M059J (cell line): Measurements from ENCODE around the gene NFKBIB. TPM values are rescaled to one million over a fixed set of nuclear protein-coding genes. Genes with fewer than 3 reads are reported as not detected.
A peak's percentile ranks its signal among the peaks of the same experiment; 100 is the strongest.
"Not testable (repeated sequence)": the region's sequence is repeated elsewhere in the genome, so short reads cannot be mapped to it uniquely, and the experiment has no call there.

Experiments
- DNase-seq: peaks from one replicate; pipeline ENCODE4 v3.0.0-alpha.2; 2012; ENCODE audit warnings: low read depth
- total RNA-seq: library from RNA; depleted of rRNA; stranded (reverse); fragments of >200 nt; shearing (Covaris generic); gene quantifications from 2 replicates; pipeline ENCODE4 v1.2.3, GENCODE V29; 2014

Gene NFKBIB
- total RNA-seq, 1 experiment from 2014 or later = 27.5 TPM

DNA sequence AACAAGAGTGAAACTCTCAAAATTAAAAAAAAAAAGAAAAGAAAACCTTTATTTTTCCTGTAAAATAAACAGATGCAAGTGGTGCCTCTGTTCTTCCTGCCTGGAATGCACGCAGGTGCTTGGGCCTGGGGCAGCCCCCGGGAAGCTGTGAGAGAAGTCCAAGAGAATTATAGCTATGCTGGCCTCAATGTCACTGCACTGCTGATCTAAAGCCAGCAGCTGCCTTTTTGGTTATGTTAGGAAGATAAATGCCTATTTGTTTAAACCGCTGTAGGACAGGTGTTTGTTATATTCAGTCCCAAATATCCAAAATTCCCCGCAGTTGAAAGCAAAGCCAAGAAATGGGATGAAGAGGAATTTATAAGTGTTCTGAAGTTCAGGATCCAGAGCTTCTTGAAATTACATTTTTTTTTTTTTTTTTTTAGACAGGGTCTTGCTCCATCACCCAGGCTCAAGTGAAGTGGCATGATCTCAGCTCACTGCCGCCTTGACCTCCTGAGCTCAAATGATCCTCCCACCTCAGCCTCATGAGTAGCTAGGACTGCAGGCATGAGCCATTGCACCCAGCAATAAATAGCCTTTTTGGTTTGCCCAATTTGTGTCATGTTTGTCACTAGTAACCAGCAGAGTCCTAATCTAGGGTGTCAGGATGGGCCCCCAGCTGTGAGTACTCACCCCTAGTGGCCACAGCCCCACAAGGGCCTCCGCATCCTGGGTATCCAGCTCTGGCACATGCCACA lies 23.9 kb upstream of the NFKBIB start:
- DNase-seq = no peak

DNA sequence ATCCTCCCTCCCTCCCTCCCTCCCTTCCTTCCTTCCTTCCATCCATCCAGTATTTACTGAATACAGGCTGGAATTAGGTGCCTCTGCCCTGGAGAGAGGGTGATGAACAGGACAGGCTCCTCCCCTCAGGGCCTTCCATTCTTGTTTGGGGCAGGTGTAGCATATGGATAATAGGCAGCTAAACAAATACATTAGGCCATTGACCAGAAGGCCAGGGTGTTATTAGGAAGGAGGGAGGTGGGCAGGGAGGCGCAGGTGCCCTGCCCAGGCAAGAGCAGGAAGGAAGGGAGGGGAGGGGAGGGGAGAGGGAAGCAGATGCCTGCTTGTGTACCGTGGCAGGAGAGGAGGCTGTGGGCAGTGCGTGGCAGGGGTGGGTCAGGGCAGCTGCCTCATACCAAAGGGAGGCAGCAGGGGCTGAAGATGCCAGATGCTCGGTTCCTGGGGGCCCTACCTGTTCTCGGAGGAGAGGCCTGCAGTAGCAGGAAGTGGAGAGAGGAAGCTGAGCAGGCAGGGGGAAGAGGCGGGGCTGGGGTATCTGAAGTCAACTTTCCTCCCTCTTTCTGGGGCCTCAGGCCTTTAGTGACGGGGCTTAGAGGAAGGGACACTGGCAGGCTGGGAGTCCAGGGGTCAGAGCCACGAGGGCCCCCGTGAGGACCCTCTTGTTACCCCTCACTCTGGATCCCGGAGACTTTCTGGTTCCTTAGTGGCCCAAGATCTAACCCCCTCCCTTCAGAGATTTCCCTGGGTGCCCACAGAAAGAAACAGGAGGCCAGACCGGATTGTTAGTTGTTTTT lies 21.8 kb upstream of the NFKBIB start, which contains the start of gene RINL:
TSS of gene RINL (minus strand) at position 495 of the 794 bp plus-strand sequence. CDS start 1,533 bp downstream, outside the sequence.
- no peak for DNase-seq

DNA sequence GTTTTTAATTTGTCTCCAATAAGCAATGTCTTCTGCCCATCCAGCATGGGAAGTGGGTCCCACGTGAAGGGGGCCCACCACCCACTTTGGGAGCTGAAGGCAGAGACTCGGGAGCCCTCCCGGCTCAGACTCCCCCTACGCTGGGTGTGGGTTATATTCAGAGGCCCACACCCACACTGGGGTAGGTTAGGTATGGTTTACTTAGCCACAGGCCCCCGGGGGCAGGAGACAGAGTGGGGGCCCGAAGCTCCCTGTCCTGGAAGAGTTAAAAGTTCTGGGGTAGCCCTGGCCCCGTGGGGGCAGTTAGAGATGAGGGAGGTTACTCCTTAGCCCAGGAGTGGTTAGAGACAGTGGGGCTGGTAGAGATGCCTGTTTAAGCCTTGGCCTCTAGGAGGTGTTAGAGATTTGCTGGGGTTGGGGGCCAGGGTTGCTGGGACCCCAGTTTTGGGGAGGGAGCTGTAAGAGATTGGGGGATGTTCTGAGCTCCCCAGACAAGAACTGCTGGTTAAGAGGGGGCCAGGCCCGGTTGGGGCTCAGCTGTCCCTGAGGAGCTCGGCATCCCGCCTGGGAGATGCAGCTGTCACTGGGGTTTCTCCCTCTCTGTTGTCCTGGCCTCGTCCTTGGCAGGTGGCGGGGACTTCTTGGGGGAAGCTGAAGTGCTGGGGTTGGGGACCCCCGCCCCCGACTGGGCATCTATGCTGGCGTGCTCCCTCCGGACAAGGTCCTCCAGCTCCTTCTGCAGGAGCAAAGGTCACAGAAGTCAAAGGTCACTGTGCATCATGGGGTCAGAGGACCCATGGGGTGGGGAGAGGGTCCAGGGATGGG lies 21.0 kb upstream of the NFKBIB start:
- DNase-seq = no peak

DNA sequence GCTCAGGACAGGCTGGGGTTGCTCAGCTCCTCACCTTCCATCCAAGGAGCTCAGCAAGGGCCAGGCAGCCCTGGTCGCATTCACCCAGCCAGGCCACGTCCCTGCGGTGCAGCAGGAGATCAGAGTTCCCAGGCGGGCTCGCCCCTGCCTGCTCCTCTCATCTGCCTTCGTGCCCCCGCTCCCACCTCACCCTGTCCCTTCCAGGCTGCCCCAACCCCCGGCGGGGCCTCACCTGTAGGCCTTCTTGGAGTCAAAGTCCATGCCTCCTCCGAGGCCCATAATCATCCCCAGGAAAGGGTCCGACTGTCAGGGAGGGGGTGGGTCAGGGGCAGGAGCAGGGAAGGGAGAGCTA lies 20.4 kb upstream of the NFKBIB start:
- no peak for DNase-seq

DNA sequence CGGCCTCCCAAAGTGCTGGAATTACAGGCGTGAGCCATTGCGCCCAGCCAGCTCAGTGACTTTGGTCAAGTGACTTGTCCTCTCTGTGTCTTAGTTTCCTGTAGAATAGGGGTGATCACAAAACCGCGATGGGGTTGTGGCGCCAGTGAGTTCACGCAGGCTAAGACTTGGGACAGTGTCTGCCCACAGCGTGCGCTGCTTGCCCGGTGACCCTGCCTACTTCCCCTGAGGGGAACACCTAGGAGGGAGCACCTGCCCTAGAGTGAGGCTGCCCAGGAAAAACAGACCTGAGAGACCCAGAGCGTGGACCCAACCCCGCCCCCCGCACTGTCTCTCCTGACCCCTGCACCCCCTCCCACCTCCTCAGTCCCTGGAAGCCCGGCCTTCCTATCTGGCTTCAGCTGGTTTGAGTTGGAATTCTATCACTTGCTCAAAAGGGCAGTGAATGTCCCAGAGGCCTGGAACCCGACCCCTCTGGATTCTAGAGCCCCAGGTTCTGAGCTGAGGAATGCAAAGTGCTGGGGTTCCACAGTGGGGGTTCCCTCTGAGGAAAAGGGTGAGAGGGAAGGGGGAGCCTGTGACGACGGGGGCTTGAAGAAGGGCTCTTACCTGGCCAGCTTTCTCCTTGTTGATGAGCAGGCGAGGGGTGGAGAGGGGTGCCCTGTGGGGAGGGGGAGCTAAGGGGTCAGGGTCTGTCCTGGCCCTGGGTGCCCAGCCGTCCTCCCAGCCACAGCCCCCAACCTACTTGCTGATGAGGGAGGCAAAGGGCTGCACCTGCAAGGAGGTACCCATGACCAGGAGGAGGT lies 19.5 kb upstream of the NFKBIB start:
- no peak for DNase-seq

DNA sequence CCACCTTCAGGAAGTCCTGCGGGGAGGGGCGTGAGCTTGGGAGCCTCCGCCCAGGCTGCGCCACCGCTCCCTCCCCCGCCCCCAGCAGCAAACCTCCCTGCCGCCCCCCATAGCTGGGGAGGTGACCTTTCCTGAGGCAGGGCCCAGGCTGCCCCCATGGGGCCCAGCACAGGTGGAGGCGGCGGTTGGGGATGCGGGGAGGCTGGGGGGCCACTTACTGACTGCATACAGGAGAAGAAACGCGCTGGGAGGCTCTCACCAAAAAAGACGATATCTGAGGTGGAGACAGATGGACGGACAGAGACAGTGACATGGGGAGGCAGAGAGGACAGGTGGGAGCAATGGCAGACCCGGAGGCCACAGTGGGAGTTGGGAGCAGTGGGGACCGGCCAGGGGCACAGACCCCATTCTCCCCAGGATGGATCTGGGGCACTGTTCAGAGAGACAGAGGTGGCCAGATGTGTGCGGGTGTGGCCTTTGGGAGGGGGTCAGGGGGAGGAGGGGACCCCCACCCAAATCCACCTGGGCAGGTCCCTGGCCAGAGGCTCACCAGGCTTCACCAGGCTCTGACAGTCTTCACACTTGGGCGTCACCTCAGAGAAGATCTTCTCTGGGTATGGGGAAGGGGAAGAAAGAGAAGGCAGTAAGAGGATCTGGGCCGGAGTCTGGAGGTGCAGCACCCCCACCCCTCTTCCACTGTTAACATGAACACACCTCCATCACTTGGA lies 18.7 kb upstream of the NFKBIB start:
- no peak for DNase-seq

DNA sequence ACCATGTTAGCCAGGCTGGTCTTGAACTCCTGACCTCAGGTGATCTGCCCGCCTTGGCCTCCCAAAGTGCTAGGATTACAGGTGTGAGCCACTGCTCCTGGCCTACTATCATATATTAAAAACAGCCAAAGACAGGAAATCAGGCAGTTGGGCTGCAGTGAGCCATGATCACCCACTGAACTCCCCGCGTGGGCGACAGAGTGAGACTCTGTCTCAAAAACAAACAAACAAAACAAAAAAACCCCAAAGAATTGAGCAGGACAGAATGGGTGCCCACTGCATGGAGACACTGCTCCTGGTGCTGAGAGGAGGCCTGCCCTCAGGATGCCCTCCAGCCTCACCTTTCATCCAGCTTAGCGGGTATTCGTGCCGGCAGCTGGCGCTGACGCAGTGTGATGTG lies 16.5 kb upstream of the NFKBIB start:
- no peak for DNase-seq

DNA sequence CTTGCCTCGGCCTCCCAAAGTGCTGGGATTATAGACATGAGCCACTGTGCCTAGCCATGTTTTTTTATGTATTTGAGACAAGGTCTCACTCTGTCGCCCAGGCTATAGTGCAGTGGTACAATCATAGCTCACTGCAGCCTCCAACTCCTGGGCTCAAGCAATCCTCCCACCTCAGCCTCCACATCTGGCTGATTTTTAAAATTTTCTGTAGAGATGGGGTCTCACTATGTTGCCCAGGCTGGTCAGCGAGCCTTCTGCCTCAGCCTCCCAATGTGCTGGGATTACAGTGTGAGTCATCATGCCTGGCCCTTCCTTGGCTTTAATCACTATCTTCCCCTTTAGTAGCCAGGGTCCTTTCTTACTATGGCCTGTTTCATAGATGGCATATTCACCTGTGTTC lies 15.1 kb upstream of the NFKBIB start:
- DNase-seq = not testable (repeated sequence)

DNA sequence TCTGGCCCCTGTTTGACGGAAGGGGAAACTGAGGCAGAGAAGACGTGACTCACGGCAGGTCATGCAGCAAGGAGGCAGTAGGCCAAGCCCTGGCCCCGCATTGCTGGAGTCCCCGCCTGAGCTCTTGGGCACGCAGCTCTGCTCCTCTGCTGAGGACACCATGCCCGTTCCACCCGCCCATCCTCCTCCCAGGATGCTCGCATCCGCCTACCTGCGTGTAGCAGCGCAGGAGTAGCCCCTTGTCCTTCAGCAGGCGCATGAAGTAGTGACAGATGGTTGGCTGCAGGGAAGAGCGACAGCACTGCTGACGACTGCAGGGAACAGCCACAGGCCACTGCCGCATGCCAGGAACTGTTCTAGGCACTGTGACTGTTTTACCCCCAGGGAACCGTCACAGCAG lies 10.9 kb upstream of the NFKBIB start:
- DNase-seq = no peak

DNA sequence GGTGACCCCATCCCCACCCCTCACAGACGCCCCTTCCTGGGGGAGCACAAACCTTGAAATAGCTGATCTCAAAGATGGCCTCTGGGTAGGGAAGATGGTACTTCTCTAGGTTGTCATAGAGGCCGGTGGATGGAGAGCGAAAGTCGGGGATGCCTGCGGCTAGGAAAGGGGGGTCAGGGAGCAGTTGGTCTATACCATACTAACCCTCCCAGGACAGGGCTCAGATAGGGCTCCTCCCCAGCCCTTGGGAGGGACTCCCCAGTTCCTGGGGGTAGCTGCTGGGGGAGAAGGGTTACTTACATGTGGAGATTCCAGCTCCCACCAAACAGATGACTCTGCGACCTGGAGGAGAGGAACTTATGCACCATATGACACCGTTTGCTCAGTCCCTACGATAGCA lies 10.0 kb upstream of the NFKBIB start:
- DNase-seq = no peak

DNA sequence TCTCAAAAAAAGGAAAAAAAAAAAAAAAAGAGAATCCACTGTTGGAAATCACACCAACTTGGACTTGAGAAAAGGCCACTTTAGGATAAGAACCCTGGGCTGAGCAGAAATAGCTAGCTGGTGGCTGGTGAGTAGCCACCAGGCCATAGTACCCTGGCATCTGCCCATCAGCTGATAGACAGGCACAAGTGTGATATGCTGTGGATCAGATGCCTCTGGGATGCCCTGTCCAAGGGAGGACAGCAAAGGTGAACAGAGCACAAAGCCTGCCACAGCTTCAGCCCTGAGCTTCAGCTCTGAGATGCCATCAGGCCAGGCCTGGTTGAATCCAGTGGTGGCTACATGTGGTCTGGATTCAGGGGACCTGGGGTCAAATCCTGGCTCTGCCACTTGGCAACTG lies 9.1 kb upstream of the NFKBIB start:
- DNase-seq = no peak

DNA sequence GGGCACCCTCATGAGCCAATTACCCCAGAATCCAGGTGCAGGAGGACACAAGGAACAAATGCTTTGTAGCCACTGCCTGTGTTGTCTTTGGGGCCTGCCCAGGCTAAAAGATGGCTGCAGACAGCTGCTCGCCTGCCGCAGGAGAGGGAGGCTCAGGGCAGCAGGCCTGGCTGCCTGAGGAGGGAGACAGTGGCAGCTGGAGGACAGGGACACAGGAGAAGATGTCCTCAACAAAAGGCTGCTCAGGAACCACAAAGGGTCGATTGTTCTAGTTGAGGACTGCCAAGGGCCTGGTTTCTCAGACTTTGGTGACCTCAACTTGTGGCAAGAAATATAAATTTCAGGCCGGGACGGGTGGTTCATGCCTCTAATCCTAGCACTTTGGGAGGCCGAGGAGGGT lies 8.0 kb upstream of the NFKBIB start:
- DNase-seq = no peak

DNA sequence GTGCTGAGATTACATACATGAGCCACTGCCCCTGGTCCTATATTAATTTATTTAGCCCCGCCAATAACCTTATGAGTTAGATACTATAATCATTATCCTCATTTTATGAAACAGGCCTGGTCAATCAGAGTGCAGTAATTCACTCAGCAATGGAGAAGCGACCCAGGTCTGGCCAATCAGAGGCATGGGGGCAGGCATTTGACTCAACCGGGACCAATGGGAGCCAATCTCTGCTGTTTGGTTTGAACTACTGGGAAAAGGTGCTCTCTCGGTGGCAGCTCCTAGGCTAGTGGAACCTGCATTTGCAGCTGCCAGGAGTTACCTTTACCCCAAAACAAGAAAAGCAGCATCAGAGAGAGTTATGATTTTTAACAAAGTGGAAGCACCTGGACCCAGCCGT lies 6.9 kb upstream of the NFKBIB start:
- DNase-seq = no peak

DNA sequence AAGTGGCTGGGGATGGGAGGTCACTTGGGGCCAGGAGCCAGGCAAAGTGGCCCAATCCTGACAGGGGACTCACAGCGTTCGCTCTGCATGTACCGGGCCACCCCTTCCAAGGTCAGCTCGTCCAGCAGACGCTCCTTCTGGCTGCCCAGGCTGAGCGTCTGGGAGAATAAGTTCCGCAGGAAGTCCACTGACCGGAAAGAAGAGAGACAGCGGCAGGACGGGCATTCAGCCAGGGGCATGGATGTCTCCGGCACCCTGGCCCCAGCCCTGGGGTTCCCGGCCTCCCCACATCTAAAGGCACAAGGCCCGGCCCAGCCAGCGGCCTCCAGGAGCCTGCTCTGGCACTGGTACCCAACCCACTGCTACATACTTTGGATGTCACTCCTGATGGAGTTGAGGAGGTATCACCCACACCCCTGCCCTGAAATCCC lies 6.4 kb upstream of the NFKBIB start:
- no peak for DNase-seq

DNA sequence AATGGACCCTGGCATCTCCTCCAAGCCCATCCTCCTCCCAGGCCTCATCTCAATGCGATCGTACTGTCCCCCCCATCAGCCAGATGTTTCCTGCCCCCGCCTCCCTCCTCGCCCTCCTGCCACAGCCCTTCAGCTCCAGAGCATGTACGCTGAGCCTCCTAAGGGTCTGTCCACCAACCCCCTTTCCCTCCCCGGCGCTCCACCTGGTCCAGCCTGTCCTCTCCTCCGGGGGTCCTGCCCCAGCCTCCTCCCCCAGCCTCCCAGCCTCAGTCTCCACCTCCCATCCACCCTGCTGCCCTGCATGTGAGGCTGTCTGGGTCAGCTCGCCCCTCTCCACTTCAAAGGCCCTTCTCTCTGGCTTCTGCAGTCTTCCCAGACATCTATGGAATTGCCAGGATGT lies 4.8 kb upstream of the NFKBIB start:
- no peak for DNase-seq

DNA sequence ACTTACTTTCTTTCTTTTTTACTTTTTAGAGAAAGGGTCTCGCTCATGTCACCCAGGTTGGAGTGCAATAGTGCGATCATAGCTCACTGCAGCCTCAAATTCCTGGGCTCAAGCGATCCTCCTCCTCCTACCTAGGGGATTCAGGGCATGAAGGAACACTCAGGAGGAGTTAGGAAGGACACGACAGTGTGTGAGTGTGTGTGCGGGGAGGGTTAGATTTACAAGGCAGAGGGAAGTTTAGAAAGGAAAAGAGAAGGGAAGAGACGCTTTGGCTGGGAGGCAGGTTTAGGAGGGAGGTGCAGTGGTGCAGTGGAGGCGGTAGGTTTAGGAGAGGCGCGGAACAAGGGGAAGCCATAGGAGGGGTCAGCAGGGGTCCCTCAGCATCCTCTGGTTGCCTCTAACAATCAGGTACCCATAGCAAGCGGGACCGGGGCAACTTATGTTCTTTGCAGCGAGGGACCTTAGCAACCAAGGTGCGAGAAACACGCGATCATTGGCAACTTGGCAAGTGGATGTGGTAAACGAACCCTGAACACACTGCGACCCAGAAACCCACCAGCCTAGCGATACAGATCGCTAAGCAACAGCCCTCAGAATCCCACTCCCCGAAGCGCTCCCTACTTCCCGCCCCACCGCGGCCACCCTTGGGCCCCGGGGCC lies 852 bp upstream of the NFKBIB start:
- DNase-seq = peak; percentile 39

DNA sequence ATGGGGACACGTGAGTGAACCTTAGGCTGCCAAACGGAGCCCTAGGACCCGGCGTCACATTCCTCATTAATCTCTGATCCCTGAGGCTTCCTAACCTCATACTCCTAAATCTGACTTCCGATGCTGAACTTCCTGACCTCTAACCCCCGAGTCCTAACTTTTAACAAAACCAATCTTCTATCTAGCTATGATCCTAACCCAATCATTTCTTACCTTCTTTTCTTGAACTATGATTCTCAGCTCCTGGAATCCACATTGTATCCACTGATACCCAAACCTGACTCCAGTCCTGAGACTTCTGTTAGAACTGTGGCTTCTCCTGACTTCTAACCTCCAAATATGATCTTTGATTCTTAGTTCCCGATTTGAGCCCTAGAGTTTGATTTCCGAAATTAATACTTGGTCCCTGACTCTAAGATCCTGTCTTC lies 447 bp downstream of the NFKBIB start:
- DNase-seq = no peak

DNA sequence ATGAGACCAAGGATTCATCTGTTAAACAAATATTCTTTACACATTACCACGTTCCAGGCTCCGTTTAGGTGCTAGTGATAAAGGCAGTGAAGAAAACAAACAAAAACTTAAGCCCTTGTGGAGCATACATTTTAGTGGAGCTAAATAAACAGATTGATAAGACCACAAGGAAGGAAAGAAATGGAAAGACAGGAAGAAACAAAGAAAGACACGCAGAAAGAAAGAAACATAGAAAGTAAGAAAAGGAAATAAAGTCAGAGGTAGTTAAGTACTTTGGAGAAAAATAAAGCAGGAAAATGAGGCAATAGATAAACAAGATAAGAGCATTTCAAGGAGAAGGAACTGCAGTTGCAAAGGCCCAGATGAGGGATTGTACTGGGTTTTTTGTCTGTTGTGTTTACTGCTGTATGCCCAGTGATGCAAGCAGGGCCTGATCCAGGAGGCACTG lies 998 bp downstream of the NFKBIB start:
- DNase-seq = no peak

DNA sequence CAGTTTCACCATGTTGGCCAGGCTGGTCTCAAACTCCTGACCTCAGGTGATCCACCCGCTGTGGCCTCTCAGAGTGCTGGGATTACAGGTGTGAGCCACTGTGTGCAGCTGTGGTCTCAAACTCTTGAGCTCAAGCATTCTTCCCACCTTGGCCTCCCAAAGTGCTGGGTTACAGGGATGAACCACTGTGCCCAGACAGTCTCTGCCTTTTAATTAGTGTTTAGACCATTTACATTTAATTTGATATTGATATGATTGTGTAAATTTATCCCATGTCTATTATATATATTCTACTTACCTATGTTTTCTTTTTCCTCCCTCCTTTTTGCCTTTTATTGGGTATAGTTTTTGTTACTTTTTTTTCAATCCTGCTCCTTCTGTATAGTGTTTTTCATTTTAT lies 1.9 kb downstream of the NFKBIB start:
- DNase-seq = no peak
